HepG2 (cell line): ENCODE measurements around the gene TELO2. TPM values are rescaled to one million over a fixed set of nuclear protein-coding genes. Genes with fewer than 3 reads are reported as not detected.
A peak's percentile ranks its signal among the peaks of the same experiment; 100 is the strongest.

ENCODE experiments used
- DNMT1 ChIP-seq: sonication (generic); formaldehyde crosslinking; IDR thresholded peaks from 2 replicates; pipeline ENCODE4 v1.5.1; 2020; ENCODE audit warnings: mild to moderate bottlenecking, missing genetic modification reagents
- KAT8 ChIP-seq: IDR thresholded peaks from 2 replicates; pipeline ENCODE4 v1.6.1; 2016; ENCODE audit warnings: missing genetic modification reagents, missing compliant biosample characterization
- MTF2 ChIP-seq: sonication (generic); formaldehyde crosslinking; IDR thresholded peaks from 2 replicates; pipeline ENCODE4 v1.5.0; 2020; ENCODE audit warnings: missing genetic modification reagents, borderline replicate concordance
- NCOR1 ChIP-seq: fragments of 200-600 bp; sonication (generic); IDR thresholded peaks from 2 replicates; pipeline ENCODE4 v1.7.0; 2017; ENCODE audit warnings: antibody characterized with exemption, low read length, borderline replicate concordance
- PHF8 ChIP-seq: sonication (generic); formaldehyde crosslinking; IDR thresholded peaks from 2 replicates; pipeline ENCODE4 v1.5.0; 2020; ENCODE audit warnings: missing genetic modification reagents
- XBP1 ChIP-seq: sonication (generic); formaldehyde crosslinking; IDR thresholded peaks from 2 replicates; pipeline ENCODE4 v1.5.0; 2020; ENCODE audit warnings: missing genetic modification reagents
- ZFX ChIP-seq: sonication (generic); formaldehyde crosslinking; IDR thresholded peaks from 2 replicates; pipeline ENCODE4 v1.4.0; 2020; ENCODE audit warnings: mild to moderate bottlenecking, low read depth, missing genetic modification reagents, moderate library complexity
- ZNF547 ChIP-seq: sonication (generic); formaldehyde crosslinking; IDR thresholded peaks from 2 replicates; pipeline ENCODE4 v1.5.1; 2020; ENCODE audit warnings: mild to moderate bottlenecking, missing genetic modification reagents
- ZNF549 ChIP-seq: sonication (generic); formaldehyde crosslinking; IDR thresholded peaks from 2 replicates; pipeline ENCODE4 v1.5.0; 2020; ENCODE audit warnings: missing genetic modification reagents
- ZNF614 ChIP-seq: IDR thresholded peaks from 2 replicates; pipeline ENCODE4 v1.6.1; 2018; ENCODE audit warnings: missing biosample characterization, missing genetic modification reagents, inconsistent platforms, borderline replicate concordance
- ZNF670 ChIP-seq: sonication (generic); formaldehyde crosslinking; IDR thresholded peaks from 2 replicates; pipeline ENCODE4 v1.8.0; 2022; ENCODE audit warnings: mild to moderate bottlenecking, missing genetic modification reagents, borderline replicate concordance
- polyA plus RNA-seq, 8 experiments: library from polyadenylated mRNA; depleted of rRNA in 3 of 8; stranded (reverse) in 7 of 8; unstranded in 1 of 8; fragments of >200 nt; fragmentation: Illumina TruSeq in 4 of 8; extraction: Trizol in 4 of 8; gene quantifications; 2 replicates each; pipeline versions ENCODE4 v1.2.1 to v1.2.3, GENCODE V29; 2011 to 2016; ENCODE audit warnings: low read depth in 4 of 8, missing spikeins in 1 of 8, mixed read lengths in 1 of 8; ENCODE audit not compliant: insufficient read depth in 1 of 8
- total RNA-seq, 5 experiments: library from RNA; depleted of rRNA; stranded (reverse); fragments of >200 nt; fragmentation: Illumina TruSeq; extraction: Trizol; gene quantifications; 2 replicates each; pipeline ENCODE4 v1.2.3, GENCODE V29; 2016; ENCODE audit warnings: low read depth in 1 of 5
- TF ChIP-seq, protein P1 (sequence below): IDR thresholded peaks from 2 replicates; pipeline ENCODE4 v1.6.1; 2016; ENCODE audit warnings: mild to moderate bottlenecking
- TF ChIP-seq, protein P2 (sequence below), 2 experiments: sonication (generic) in 1 of 2; formaldehyde crosslinking in 1 of 2; IDR thresholded peaks; 2 replicates each; pipeline versions ENCODE4 v1.4.0 to v1.6.1; 2016 to 2020; ENCODE audit warnings: borderline replicate concordance in 1 of 2, low read depth in 1 of 2, mild to moderate bottlenecking in 1 of 2, missing genetic modification reagents in 1 of 2
- TF ChIP-seq, protein P3 (sequence below): sonication (generic); formaldehyde crosslinking; IDR thresholded peaks from 2 replicates; pipeline ENCODE4 v1.8.0; 2022; ENCODE audit warnings: mild to moderate bottlenecking, missing genetic modification reagents; ENCODE audit not compliant: insufficient replicate concordance
- TF ChIP-seq, protein P4 (sequence below): IDR thresholded peaks from 2 replicates; pipeline ENCODE4 v1.6.1; 2016; ENCODE audit warnings: mild to moderate bottlenecking, missing biosample characterization, missing genetic modification reagents
- TF ChIP-seq, protein P5 (sequence below): sonication (generic); formaldehyde crosslinking; IDR thresholded peaks from 2 replicates; pipeline ENCODE4 v1.4.0; 2020; ENCODE audit warnings: mild to moderate bottlenecking, missing genetic modification reagents
- TF ChIP-seq, protein P6 (sequence below): IDR thresholded peaks from 2 replicates; pipeline ENCODE4 v1.6.1; 2016; ENCODE audit warnings: missing genetic modification reagents, missing compliant biosample characterization

Gene TELO2
- total and polyA plus RNA-seq, 2 of the 13 experiments (the other 11 are each of a cell fraction or from before 2014, with no cell fraction given): 10.1 to 17.9 TPM

DNA sequence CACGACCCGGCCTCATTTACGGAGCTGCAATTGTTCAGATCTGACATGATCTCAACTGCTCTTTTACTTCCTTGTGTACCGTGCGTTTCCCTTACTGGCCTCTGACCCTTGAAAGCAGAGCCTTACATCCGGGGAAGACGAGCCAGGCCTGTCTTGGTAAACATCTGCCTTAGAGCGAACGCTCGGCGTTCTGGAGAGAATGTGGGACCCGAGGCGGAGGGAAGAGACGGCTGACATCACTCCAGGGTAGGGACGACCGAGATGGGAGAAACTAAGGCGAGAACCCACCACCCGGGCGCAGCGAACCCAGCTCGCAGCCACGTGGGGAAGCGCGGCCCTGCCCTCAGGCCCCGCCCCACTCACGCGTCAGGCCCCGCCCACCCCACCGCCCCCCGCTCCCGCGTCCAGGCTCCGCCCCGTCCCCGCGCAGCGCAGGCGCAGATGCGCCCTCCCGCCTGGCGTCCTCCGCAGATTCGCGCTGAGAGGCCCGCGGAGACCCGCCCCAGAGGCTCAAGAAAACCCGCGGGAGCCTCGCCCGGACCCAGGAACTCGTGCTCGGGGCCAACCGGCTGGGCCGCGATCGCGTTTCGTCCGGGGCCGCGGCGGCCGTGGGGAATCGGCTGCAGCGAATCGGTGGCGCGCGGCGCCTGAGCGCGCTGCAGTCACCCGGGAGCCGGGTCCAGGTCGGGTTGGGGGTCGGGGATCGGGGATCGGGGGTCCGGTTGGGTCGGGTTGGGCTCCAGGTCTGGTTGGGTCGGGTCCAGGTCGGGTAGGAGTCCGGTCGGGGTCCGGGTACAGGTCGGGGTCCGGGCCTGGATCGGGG is at the start of gene TELO2 (continued):
- TF ChIP-seq, protein P1, sequence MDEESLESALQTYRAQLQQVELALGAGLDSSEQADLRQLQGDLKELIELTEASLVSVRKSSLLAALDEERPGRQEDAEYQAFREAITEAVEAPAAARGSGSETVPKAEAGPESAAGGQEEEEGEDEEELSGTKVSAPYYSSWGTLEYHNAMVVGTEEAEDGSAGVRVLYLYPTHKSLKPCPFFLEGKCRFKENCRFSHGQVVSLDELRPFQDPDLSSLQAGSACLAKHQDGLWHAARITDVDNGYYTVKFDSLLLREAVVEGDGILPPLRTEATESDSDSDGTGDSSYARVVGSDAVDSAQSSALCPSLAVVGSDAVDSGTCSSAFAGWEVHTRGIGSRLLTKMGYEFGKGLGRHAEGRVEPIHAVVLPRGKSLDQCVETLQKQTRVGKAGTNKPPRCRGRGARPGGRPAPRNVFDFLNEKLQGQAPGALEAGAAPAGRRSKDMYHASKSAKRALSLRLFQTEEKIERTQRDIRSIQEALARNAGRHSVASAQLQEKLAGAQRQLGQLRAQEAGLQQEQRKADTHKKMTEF (CRISPR knock-in tag): peak; percentile 77; the same call in 1 of the 2 replicates
- no peak for TF ChIP-seq ZNF670 (CRISPR knock-in tag)
- 0 out of 2 replicates have a peak, but pooled peaks have one; percentile 46 for TF ChIP-seq ZNF547 (CRISPR knock-in tag)
- TF ChIP-seq PHF8 (CRISPR knock-in tag): peak; percentile 78
- 0 out of 2 replicates have a peak, but pooled peaks have one; percentile 21 for TF ChIP-seq NCOR1
- TF ChIP-seq, protein P2, sequence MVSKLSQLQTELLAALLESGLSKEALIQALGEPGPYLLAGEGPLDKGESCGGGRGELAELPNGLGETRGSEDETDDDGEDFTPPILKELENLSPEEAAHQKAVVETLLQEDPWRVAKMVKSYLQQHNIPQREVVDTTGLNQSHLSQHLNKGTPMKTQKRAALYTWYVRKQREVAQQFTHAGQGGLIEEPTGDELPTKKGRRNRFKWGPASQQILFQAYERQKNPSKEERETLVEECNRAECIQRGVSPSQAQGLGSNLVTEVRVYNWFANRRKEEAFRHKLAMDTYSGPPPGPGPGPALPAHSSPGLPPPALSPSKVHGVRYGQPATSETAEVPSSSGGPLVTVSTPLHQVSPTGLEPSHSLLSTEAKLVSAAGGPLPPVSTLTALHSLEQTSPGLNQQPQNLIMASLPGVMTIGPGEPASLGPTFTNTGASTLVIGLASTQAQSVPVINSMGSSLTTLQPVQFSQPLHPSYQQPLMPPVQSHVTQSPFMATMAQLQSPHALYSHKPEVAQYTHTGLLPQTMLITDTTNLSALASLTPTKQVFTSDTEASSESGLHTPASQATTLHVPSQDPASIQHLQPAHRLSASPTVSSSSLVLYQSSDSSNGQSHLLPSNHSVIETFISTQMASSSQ (IDR thresholded peaks at IDR 0.05; ENCODE audit: low read depth): no peak
- TF ChIP-seq, protein P2 (CRISPR knock-in tag; IDR thresholded peaks at IDR 0.05; ENCODE audit: borderline replicate concordance): no peak
- TF ChIP-seq, protein P3, sequence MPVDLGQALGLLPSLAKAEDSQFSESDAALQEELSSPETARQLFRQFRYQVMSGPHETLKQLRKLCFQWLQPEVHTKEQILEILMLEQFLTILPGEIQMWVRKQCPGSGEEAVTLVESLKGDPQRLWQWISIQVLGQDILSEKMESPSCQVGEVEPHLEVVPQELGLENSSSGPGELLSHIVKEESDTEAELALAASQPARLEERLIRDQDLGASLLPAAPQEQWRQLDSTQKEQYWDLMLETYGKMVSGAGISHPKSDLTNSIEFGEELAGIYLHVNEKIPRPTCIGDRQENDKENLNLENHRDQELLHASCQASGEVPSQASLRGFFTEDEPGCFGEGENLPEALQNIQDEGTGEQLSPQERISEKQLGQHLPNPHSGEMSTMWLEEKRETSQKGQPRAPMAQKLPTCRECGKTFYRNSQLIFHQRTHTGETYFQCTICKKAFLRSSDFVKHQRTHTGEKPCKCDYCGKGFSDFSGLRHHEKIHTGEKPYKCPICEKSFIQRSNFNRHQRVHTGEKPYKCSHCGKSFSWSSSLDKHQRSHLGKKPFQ: peak; percentile 75
- TF ChIP-seq, protein P4, sequence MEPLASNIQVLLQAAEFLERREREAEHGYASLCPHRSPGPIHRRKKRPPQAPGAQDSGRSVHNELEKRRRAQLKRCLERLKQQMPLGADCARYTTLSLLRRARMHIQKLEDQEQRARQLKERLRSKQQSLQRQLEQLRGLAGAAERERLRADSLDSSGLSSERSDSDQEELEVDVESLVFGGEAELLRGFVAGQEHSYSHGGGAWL (CRISPR knock-in tag): peak; percentile 87
- TF ChIP-seq ZFX (CRISPR knock-in tag): peak; percentile 93
- TF ChIP-seq MTF2: no peak
- TF ChIP-seq, protein P5, sequence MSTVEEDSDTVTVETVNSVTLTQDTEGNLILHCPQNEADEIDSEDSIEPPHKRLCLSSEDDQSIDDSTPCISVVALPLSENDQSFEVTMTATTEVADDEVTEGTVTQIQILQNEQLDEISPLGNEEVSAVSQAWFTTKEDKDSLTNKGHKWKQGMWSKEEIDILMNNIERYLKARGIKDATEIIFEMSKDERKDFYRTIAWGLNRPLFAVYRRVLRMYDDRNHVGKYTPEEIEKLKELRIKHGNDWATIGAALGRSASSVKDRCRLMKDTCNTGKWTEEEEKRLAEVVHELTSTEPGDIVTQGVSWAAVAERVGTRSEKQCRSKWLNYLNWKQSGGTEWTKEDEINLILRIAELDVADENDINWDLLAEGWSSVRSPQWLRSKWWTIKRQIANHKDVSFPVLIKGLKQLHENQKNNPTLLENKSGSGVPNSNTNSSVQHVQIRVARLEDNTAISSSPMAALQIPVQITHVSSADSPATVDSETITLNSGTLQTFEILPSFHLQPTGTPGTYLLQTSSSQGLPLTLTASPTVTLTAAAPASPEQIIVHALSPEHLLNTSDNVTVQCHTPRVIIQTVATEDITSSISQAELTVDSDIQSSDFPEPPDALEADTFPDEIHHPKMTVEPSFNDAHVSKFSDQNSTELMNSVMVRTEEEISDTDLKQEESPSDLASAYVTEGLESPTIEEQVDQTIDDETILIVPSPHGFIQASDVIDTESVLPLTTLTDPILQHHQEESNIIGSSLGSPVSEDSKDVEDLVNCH: no peak
- no peak for TF ChIP-seq DNMT1 (CRISPR knock-in tag)
- TF ChIP-seq ZNF549 (CRISPR knock-in tag): no peak
- peak; percentile 80 for TF ChIP-seq KAT8
- TF ChIP-seq, protein P6, sequence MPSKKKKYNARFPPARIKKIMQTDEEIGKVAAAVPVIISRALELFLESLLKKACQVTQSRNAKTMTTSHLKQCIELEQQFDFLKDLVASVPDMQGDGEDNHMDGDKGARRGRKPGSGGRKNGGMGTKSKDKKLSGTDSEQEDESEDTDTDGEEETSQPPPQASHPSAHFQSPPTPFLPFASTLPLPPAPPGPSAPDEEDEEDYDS (CRISPR knock-in tag): peak; percentile 40; the same call in 1 of the 2 replicates
- no peak for TF ChIP-seq XBP1
- peak; percentile 20; the same call in 1 of the 2 replicates for TF ChIP-seq ZNF614 (CRISPR knock-in tag)
